Keratinocyte (primary cell): ENCODE data around the gene PRDM10. TPM values are rescaled to one million over a fixed set of nuclear protein-coding genes. Genes with fewer than 3 reads are reported as not detected.

ENCODE experiments used
- DNase-seq: peaks from one replicate; pipeline ENCODE4 v3.0.0-alpha.2; 2011; ENCODE audit warnings: low read depth, missing footprints, low spot score
- FAIRE-seq: peaks from 2 replicates; lab custom pipeline; 2011; peaks lifted over from hg19 to GRCh38; lab: Jason Lieb, UNC
- H2AFZ ChIP-seq: 2 replicates; pipeline ENCODE4 v1.6.0; 2012; ENCODE audit warnings: low read length, control low read depth, inconsistent platforms; ENCODE audit not compliant: control insufficient read depth
- H3K27ac ChIP-seq: 2 replicates; pipeline ENCODE4 v1.5.1; 2011; ENCODE audit warnings: low read length; ENCODE audit not compliant: control insufficient read depth, insufficient read depth
- H3K27me3 ChIP-seq: 3 replicates; pipeline ENCODE4 v1.6.0; 2011; ENCODE audit warnings: low read length; ENCODE audit not compliant: control insufficient read depth, insufficient read depth; ENCODE audit errors: extremely low read depth
- H3K36me3 ChIP-seq, 2 experiments: 2 replicates in 1 of 2; 3 replicates in 1 of 2; pipeline ENCODE4 v1.5.1; 2011; ENCODE audit warnings: low read length in 2 of 2, mild to moderate bottlenecking in 1 of 2; ENCODE audit not compliant: control insufficient read depth in 2 of 2, insufficient read depth in 2 of 2; ENCODE audit errors: extremely low read depth in 1 of 2
- H3K4me1 ChIP-seq: 3 replicates; pipeline ENCODE4 v1.5.1; 2011; ENCODE audit warnings: low read length; ENCODE audit not compliant: control insufficient read depth, insufficient read depth; ENCODE audit errors: extremely low read depth
- H3K4me2 ChIP-seq: 3 replicates; pipeline ENCODE4 v1.6.0; 2011; ENCODE audit warnings: low read depth, low read length; ENCODE audit not compliant: control insufficient read depth, insufficient read depth; ENCODE audit errors: extremely low read depth
- H3K4me3 ChIP-seq, 3 experiments: fragments of 200-600 bp in 1 of 3; sonication (generic) in 1 of 3; 2 replicates in 2 of 3; 3 replicates in 1 of 3; pipeline ENCODE4 v1.5.1; 2011 to 2016; ENCODE audit warnings: low read length in 3 of 3, mild to moderate bottlenecking in 3 of 3, control low read depth in 2 of 3, inconsistent platforms in 1 of 3, low read depth in 1 of 3, mixed read lengths in 1 of 3, mixed run types in 1 of 3, moderate library complexity in 1 of 3; ENCODE audit not compliant: control insufficient read depth in 2 of 3, insufficient read depth in 2 of 3; ENCODE audit errors: extremely low read depth in 1 of 3
- H3K79me2 ChIP-seq: 2 replicates; pipeline ENCODE4 v1.6.0; 2012; ENCODE audit warnings: low read length; ENCODE audit not compliant: control insufficient read depth, insufficient read depth
- H3K9ac ChIP-seq: 3 replicates; pipeline ENCODE4 v1.6.0; 2011; ENCODE audit warnings: low read length; ENCODE audit not compliant: control insufficient read depth, insufficient read depth; ENCODE audit errors: extremely low read depth
- H3K9me1 ChIP-seq: 3 replicates; pipeline ENCODE4 v1.6.0; 2011; ENCODE audit warnings: low read length; ENCODE audit not compliant: control insufficient read depth, insufficient read depth; ENCODE audit errors: extremely low read depth
- H3K9me3 ChIP-seq: 2 replicates; pipeline ENCODE4 v1.5.1; 2012; ENCODE audit warnings: low read depth, low read length; ENCODE audit not compliant: control insufficient read depth
- H4K20me1 ChIP-seq: 3 replicates; pipeline ENCODE4 v1.6.0; 2011; ENCODE audit warnings: low read length; ENCODE audit not compliant: control insufficient read depth, insufficient read depth; ENCODE audit errors: extremely low read depth
- EZH2 ChIP-seq: IDR thresholded peaks from one replicate; pipeline ENCODE4 v1.6.1; 2012; ENCODE audit warnings: inconsistent platforms, mild to moderate bottlenecking, low read length, moderate library complexity
- dilution Hi-C: fragments of 300-500 bp; cut with MboI; formaldehyde crosslinking; loops from one replicate; pipeline ENCODE4 v1.7.0; 2020; ENCODE audit warnings: low sequenced_read_pairs; ENCODE audit not compliant: extremely low pct_ligation_motif_present
- polyA plus RNA-seq, 5 experiments: library from polyadenylated mRNA; depleted of rRNA in 3 of 5; stranded (reverse) in 3 of 5; stranded (forward) in 1 of 5; unstranded in 1 of 5; fragments of >200 nt; gene quantifications; 1 replicate in 1 of 5; 2 replicates in 3 of 5; 3 replicates in 1 of 5; pipeline versions ENCODE4 v1.2.1 to v1.2.3, GENCODE V29; 2011 to 2012; ENCODE audit warnings: missing spikeins in 2 of 5, low read depth in 1 of 5, low replicate concordance in 1 of 5
- TF ChIP-seq, protein P1 (sequence below), 3 experiments: IDR thresholded peaks in 1 of 3; conservative IDR thresholded peaks in 1 of 3; optimal IDR thresholded peaks in 1 of 3; 2 replicates in 2 of 3; 3 replicates in 1 of 3; pipeline versions ENCODE3 to v1.5.1; 2011; ENCODE audit warnings: low read length in 3 of 3, mild to moderate bottlenecking in 3 of 3, moderate library complexity in 2 of 3, control low read depth in 1 of 3, inconsistent platforms in 1 of 3; ENCODE audit not compliant: insufficient read depth in 2 of 3; ENCODE audit errors: extremely low read depth in 1 of 3

Gene PRDM10
- polyA plus RNA-seq, 1 donor (not counting 4 experiments of a cell fraction or from before 2014, with no cell fraction given) = 4.7 TPM

GRCh38 chr11:129855086-129855485, 147.5 kb downstream of the PRDM10 start:
- TF ChIP-seq, protein P1, sequence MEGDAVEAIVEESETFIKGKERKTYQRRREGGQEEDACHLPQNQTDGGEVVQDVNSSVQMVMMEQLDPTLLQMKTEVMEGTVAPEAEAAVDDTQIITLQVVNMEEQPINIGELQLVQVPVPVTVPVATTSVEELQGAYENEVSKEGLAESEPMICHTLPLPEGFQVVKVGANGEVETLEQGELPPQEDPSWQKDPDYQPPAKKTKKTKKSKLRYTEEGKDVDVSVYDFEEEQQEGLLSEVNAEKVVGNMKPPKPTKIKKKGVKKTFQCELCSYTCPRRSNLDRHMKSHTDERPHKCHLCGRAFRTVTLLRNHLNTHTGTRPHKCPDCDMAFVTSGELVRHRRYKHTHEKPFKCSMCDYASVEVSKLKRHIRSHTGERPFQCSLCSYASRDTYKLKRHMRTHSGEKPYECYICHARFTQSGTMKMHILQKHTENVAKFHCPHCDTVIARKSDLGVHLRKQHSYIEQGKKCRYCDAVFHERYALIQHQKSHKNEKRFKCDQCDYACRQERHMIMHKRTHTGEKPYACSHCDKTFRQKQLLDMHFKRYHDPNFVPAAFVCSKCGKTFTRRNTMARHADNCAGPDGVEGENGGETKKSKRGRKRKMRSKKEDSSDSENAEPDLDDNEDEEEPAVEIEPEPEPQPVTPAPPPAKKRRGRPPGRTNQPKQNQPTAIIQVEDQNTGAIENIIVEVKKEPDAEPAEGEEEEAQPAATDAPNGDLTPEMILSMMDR (optimal IDR thresholded peaks at IDR 0.05 in 1 of 3, IDR thresholded peaks at IDR 0.05 in 1 of 3, conservative IDR thresholded peaks at IDR 0.05 in 1 of 3; ENCODE audit: extremely low read depth in 1 of 3, insufficient read depth in 2 of 3, low read length in 3 of 3) = no peak
- TF ChIP-seq EZH2 = no peak
- H3K4me3 ChIP-seq = no peak overlapping the region
- H3K4me2 ChIP-seq = peak overlapping the region; percentile 80
- peaks cover 6 to 16% of the 10 kb centered on the region in 2 experiments for H3K36me3 ChIP-seq
- peak overlapping the region; percentile 70 for H3K9ac ChIP-seq
- no peak overlapping the region for H2AFZ ChIP-seq
- dilution Hi-C loops = no loop called here
- peak overlapping the region; percentile 96 for H3K27ac ChIP-seq
- peak; percentile 84 for FAIRE-seq
- no peaks in the 10 kb centered on the region for H3K9me1 ChIP-seq
- H4K20me1 ChIP-seq = no peaks in the 10 kb centered on the region
- no peaks in the 10 kb centered on the region for H3K27me3 ChIP-seq
- DNase-seq = no peak
- H3K79me2 ChIP-seq = no peaks in the 10 kb centered on the region
- peaks cover 31% of the 10 kb centered on the region for H3K4me1 ChIP-seq
- H3K9me3 ChIP-seq = no peaks in the 10 kb centered on the region

GRCh38 chr11:129854232-129854805, 148.3 kb downstream of the PRDM10 start:
- peaks cover 31% of the 10 kb centered on the region for H3K4me1 ChIP-seq
- H3K4me2 ChIP-seq = peak overlapping the region; percentile 80
- H4K20me1 ChIP-seq = no peaks in the 10 kb centered on the region
- no peak for FAIRE-seq
- peak overlapping the region; percentile 96 for H3K27ac ChIP-seq
- H3K27me3 ChIP-seq = no peaks in the 10 kb centered on the region
- DNase-seq = no peak
- no peaks in the 10 kb centered on the region for H3K9me1 ChIP-seq
- peak overlapping the region; percentile 70 for H3K9ac ChIP-seq
- no peaks in the 10 kb centered on the region for H3K79me2 ChIP-seq
- dilution Hi-C loops = no loop called here
- no peaks in the 10 kb centered on the region for H3K9me3 ChIP-seq
- peak overlapping the region; percentile 60 for H2AFZ ChIP-seq
- peaks cover 1 to 13% of the 10 kb centered on the region in 2 experiments for H3K36me3 ChIP-seq
- peak overlapping the region in 1 of 3 experiments; percentile 23 for H3K4me3 ChIP-seq
- no peak for TF ChIP-seq EZH2
- TF ChIP-seq, protein P1 (optimal IDR thresholded peaks at IDR 0.05 in 1 of 3, IDR thresholded peaks at IDR 0.05 in 1 of 3, conservative IDR thresholded peaks at IDR 0.05 in 1 of 3; ENCODE audit: extremely low read depth in 1 of 3, insufficient read depth in 2 of 3, low read length in 3 of 3) = no peak
